HPDE6-E6E7 (cell line): Measurements from ENCODE around the gene FLRT1.

Experiments used
- DNase-seq: peaks from one replicate; pipeline ENCODE4 v3.0.0; 2011; ENCODE audit warnings: missing footprints; ENCODE audit errors: extremely low spot score

FLRT1 gene

DNA sequence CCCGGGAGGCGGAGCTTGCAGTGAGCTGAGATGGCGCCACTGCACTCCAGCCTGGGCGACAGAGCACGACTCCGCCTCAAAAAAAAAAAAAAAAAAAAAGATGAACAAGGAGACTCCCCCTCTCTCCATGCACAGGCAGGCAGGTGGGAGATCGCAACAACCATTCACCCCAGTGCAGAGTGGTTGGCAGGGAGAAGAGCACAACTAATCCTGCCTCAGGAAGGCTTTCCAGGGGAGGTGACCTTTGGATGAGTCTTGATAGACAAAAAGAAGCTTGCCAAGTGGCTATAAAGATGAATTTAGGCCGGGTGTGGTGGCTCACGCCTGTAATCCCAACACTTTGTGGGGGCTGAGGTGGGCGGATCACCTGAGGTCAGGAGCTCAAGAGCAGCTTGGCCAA lies 30.0 kb downstream of the FLRT1 start:
- no peak for DNase-seq

DNA sequence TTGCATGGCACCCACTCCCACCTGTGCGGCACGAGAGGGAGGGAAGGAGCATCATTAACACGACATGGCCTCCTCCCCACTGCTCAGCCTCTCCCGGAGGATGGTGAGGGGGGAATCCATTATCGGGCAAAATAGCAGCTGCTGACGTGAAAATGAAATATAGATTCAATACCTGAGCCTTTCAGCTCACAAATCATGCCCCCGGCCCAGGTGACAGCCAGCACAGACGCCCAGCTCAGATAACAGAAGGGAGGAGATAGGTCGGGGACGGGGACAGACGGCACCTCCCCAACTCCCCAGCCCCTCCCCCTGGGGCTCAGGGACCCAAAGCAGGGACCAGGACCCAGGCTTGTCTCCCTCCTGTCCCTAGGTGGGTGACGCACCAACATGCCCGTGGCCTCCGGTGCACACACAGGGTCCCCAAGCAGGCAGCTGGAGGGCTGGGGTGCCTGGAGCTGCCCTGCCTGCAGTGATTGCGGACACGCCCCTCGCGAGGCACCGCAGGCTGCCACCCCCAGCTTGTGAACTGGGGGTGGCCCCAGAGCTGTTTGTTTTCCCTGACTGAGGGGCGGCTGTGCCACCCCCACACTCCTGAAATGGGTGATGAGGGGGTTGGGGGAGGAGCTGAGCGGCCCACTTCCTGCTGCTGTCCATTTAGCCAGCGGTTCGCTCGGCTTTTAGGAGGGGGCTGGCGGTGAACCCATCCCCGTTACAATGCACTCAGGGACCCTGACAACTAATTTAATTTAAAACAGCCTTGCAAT lies 31.7 kb downstream of the FLRT1 start:
- no peak for DNase-seq

- no peak for DNase-seq
Measured at GRCh38 chr11:64068705-64069400, 33.1 kb downstream of the FLRT1 start.

- no peak for DNase-seq
Measured at GRCh38 chr11:64069401-64070313, 33.9 kb downstream of the FLRT1 start.

DNA sequence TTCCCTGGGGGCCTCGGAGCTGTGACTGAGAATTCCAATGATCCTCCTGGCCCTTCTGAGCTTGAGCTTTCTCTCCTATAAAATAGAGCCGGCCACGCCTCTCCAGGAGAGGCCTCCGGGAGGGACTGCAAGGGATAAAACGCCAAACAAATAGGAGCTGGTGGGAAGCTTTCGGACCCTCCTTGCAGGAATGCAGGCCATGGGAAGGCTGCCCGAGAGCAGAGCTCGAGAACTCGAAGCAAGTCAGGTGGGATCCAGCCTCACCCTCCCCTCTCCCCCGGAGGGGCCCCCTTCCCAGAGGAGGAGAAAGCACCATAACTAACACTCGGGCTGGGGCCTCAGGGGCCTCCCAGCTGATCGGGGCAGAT lies 34.6 kb downstream of the FLRT1 start:
- DNase-seq, result no peak

DNA sequence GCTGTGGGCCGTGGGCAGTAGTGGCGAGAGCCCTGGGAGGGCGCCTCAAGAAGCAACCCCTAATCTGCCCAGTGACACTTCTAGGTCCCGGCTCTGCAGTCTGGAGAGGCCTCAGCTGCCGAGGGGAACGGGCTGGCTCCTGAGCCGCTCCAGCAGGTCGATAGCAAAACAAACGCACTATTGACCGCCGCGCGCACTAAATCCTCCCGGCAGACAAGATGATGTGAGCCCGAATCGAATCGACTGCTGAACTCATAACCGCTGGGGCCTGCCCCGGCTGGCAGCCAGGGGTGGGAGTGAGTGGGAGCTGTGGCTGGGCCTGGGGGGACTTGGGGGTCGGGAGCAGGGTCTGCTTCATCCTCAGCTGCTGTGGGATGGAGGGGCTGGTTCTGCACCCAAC lies 36.1 kb downstream of the FLRT1 start:
- DNase-seq, result no peak

- DNase-seq, result no peak
Measured at GRCh38 chr11:64072403-64072802, 36.7 kb downstream of the FLRT1 start.

GRCh38 chr11:64072871-64073270 lies 37.1 kb downstream of the FLRT1 start:
- no peak for DNase-seq

DNA sequence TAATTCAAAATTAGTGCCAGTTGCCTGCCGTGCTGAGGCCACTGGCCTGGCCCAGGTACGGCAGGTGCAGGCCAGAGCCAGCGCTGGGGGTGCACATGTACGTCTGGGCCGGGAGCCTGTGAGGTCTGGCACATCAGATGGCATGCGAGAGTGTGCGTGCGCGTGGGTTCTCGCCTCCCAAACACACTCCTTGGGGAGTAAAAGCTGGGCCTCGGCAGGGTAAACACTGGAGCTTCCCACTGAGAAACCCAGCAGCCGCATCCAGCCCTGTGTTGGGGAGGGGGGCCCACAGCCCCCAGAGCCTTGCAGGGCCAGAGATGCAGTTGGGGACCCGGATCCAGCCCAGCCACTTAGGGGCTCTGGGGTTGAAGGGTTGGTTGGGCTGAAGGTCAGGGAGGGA lies 37.8 kb downstream of the FLRT1 start:
- no peak for DNase-seq

DNA sequence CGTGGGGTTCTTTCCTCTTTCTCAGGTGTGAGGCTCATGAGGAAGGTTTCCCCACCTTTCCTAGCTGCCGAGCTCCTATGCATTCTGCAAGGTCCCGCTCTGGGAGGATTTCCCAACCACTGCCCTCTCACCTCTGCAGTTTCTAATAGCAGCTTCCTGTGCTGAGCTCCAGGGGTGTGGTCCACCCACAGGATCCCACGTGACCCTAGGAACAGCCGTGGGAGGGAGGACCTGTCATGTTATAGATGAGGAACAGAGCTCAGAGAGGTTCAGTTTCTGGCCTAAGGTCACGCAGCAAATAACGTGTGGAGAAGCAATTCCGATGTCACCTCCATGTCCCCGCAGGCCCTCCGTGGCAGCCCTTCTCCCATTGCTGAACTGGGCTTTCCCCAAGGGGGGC lies 38.5 kb downstream of the FLRT1 start:
- no peak for DNase-seq

GRCh38 chr11:64076758-64077157 lies 41.0 kb downstream of the FLRT1 start:
- no peak for DNase-seq

DNA sequence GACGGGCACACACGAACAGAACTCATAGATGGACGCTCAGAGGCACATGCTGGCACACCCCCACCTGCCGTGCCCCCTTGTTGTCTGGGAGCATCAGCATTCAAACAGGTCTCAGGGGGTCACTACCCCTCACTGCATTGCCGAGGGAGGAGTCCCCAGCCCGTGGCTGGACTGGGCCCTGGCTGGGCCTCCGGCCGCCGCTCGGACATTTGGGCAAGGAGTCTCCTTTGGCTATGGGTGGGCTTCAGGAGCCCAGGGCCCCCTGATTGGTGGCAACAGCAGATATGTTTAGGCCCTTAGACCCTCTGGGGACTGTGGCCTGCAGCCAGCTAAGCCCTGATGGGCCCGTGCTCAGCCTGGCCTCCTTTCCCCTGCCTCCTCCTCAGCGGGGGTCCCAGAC lies 41.9 kb downstream of the FLRT1 start:
- no peak for DNase-seq

- no peak for DNase-seq
Measured at GRCh38 chr11:64078284-64078683, 42.6 kb downstream of the FLRT1 start.

GRCh38 chr11:64078905-64079304 lies 43.2 kb downstream of the FLRT1 start:
- DNase-seq, result no peak

GRCh38 chr11:64080390-64080789 lies 44.7 kb downstream of the FLRT1 start:
- no peak for DNase-seq

DNA sequence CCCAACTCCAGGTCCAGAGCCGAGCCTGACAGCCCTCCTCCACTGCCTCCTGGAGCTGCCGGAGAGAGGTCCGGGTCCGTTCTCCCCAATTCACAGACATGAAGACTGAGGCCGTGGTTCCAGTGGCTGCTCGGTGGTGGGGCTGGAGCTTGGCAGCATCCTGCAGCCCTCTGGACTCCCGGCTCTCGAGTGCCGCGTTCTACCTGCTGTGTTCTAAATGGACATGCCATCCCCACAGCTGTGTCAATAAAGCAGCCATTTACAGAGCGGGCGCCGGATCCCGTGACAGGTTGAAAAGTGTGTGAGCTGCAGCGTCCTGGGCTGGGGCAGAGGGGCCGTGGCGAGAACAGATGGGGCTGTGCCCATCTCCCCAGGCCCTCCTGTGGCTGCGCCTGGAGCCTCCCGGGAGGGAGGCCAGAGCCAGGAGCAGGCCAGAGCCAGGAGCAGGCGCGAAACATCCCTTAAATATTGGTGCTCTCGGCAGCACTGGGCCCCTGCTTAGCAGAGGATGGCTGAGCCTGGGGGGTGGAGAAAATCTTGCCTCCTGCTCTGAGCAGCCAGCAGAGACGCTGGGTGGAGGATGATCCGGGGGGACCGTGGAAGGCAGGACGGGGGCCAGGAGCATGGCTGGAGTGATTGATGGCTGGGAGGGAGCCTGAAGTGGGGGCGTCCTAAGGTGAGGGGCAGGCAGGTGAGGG lies 46.2 kb downstream of the FLRT1 start:
- DNase-seq, result no peak

- DNase-seq, result no peak
Measured at GRCh38 chr11:64083398-64084080, 47.8 kb downstream of the FLRT1 start.

DNA sequence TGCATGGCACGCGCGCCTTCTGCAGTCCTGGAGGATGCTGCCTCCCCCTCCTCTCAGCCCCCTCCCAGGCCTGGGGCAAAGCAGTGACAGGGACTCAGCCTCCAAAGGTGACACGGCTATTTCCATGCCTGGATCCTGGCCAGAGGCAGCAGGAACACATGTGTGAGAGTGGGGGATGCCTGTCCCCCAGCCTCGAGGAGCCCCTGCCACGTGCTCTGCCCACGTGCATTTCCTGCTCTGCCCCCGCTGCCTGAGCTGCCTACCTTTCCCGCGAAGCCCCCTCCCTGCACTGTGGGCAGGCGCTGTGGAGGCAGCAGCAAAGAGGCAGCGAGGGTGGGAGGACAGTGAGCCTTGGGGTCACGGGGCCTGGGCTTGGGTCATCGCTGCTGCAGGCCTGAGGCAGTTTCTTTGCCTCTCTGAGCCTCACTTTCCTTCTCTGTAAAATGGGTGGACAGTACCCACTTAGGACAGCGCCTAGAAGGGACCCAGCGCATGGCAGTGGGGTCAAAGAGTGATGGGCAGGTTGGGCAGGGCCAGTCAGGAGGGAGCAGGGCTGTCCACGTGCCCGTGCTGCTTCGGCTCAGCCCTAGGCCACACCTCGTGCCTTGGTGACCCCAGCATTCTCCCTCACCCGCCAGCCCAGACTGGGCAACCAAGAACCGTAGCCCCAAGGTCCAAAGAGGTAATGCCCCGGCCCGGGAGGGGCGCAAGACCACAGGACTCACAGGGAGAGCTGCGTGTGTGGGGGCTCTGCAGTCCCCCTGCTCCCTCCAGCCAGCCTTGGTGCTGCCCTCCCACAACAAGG lies 48.6 kb downstream of the FLRT1 start:
- DNase-seq, result no peak

- no peak for DNase-seq
Measured at GRCh38 chr11:64084951-64085710, 49.4 kb downstream of the FLRT1 start.
